GM12892 (cell line): Measurements from ENCODE around the gene SEC14L3.

Source experiments
- POLR2A ChIP-seq: IDR thresholded peaks from 2 replicates; pipeline ENCODE4 v1.6.1; 2011; ENCODE audit warnings: low read depth, low read length, control low read depth
- POLR2AphosphoS5 ChIP-seq: IDR thresholded peaks from 2 replicates; pipeline ENCODE4 v1.6.1; 2011; ENCODE audit warnings: low read depth, low read length, control low read depth
- TAF1 ChIP-seq: IDR thresholded peaks from 2 replicates; pipeline ENCODE4 v1.6.1; 2011; ENCODE audit warnings: low read depth, mild to moderate bottlenecking, control low read depth, low read length, borderline replicate concordance

GRCh38 chr22:30445438-30446145, 26.2 kb downstream of the SEC14L3 start:
- TF ChIP-seq POLR2AphosphoS5 (no peak), POLR2A (no peak), TAF1 (no peak)
